GM10266 (cell line): Measurements from ENCODE around the gene COL4A2.

Experiments
- DNase-seq: peaks from one replicate; pipeline ENCODE4 v3.0.0; 2012; ENCODE audit errors: extremely low spot score
- CTCF ChIP-seq: IDR thresholded peaks from 2 replicates; pipeline ENCODE4 v1.5.1; 2012; ENCODE audit warnings: mild to moderate bottlenecking, low read depth; ENCODE audit not compliant: control insufficient read depth, insufficient read depth; ENCODE audit errors: missing control alignments

The COL4A2 gene

GRCh38 chr13:110414931-110415330 lies 107.8 kb downstream of the COL4A2 start:
- no peak for TF ChIP-seq CTCF
- DNase-seq, result no peak

- DNase-seq, result no peak
- no peak for TF ChIP-seq CTCF
Measured at GRCh38 chr13:110415669-110416068, 108.6 kb downstream of the COL4A2 start.

GRCh38 chr13:110416131-110417025 lies 109.3 kb downstream of the COL4A2 start:
- no peak for DNase-seq
- TF ChIP-seq CTCF, result no peak

- TF ChIP-seq CTCF, result no peak
- no peak for DNase-seq
Measured at GRCh38 chr13:110418944-110419343, 111.9 kb downstream of the COL4A2 start.

GRCh38 chr13:110419381-110419791 lies 112.3 kb downstream of the COL4A2 start:
- TF ChIP-seq CTCF, result no peak
- DNase-seq, result no peak

- DNase-seq, result no peak
- TF ChIP-seq CTCF, result no peak
Measured at GRCh38 chr13:110419946-110420345, 112.9 kb downstream of the COL4A2 start.

- no peak for DNase-seq
- no peak for TF ChIP-seq CTCF
Measured at GRCh38 chr13:110420626-110421025, 113.5 kb downstream of the COL4A2 start.
